Neural cell (in vitro differentiated cells): ENCODE measurements around the gene RPS6KA6. TPM values are rescaled to one million over a fixed set of nuclear protein-coding genes. Genes with fewer than 3 reads are reported as not detected.

Source experiments
- H2AFZ ChIP-seq: fragments of 200-600, 300-800 bp; sonication (generic), shearing (Covaris generic); 2 replicates; pipeline ENCODE4 v1.6.0; 2014; ENCODE audit warnings: low read depth, mild to moderate bottlenecking, antibody characterized with exemption, low read length, moderate library complexity
- H3F3A ChIP-seq: fragments of 200-600 bp; shearing (Covaris generic); 2 replicates; pipeline ENCODE4 v1.6.1; 2016; ENCODE audit warnings: mild to moderate bottlenecking, moderate library complexity, mixed read lengths, antibody characterized with exemption, low read length; ENCODE audit not compliant: insufficient read depth, poor library complexity, severe bottlenecking
- H3K27ac ChIP-seq: fragments of 200-600, 300-800 bp; sonication (generic), shearing (Covaris generic); 2 replicates; pipeline ENCODE4 v1.5.1; 2014; ENCODE audit warnings: mild to moderate bottlenecking, low read length, moderate library complexity
- H3K27me3 ChIP-seq: fragments of 300-800, 200-600 bp; sonication (generic), shearing (Covaris generic); 2 replicates; pipeline ENCODE4 v1.6.0; 2014; ENCODE audit warnings: mild to moderate bottlenecking, low read depth, low read length, moderate library complexity; ENCODE audit not compliant: insufficient read depth
- H3K36me3 ChIP-seq: fragments of 300-800, 200-600 bp; sonication (generic), shearing (Covaris generic); 2 replicates; pipeline ENCODE4 v1.5.1; 2014; ENCODE audit warnings: mild to moderate bottlenecking, antibody characterized with exemption, low read length, moderate library complexity; ENCODE audit not compliant: insufficient read depth
- H3K4me2 ChIP-seq: fragments of 300-800, 200-600 bp; sonication (generic), shearing (Covaris generic); 2 replicates; pipeline ENCODE4 v1.6.0; 2014; ENCODE audit warnings: mild to moderate bottlenecking, low read length
- H3K4me3 ChIP-seq: fragments of 300-800, 200-600 bp; sonication (generic), shearing (Covaris generic); 2 replicates; pipeline ENCODE4 v1.5.1; 2014; ENCODE audit warnings: mild to moderate bottlenecking, low read length, moderate library complexity
- H3K79me2 ChIP-seq: fragments of 200-600 bp; shearing (Covaris generic); replicated peaks from 2 replicates; pipeline ENCODE4 v1.6.0; 2014; ENCODE audit warnings: mild to moderate bottlenecking, low read length, moderate library complexity; ENCODE audit not compliant: insufficient read depth
- H3K9ac ChIP-seq: fragments of 300-800, 200-600 bp; sonication (generic), shearing (Covaris generic); 2 replicates; pipeline ENCODE4 v1.6.1; 2016; ENCODE audit warnings: mild to moderate bottlenecking, low read length, mixed read lengths
- H3K9me2 ChIP-seq: fragments of 200-600 bp; shearing (Covaris generic); 2 replicates; pipeline ENCODE4 v1.6.1; 2016; ENCODE audit warnings: mild to moderate bottlenecking, low read length, mixed read lengths; ENCODE audit not compliant: insufficient read depth
- H3K9me3 ChIP-seq: fragments of 200-600, 300-800 bp; sonication (generic), shearing (Covaris generic); 2 replicates; pipeline ENCODE4 v1.6.1; 2016; ENCODE audit warnings: mild to moderate bottlenecking, mixed run types, low read length, moderate library complexity, mixed read lengths
- H4K20me1 ChIP-seq: fragments of 200-600 bp; shearing (Covaris generic); 2 replicates; pipeline ENCODE4 v1.6.1; 2016; ENCODE audit warnings: mild to moderate bottlenecking, mixed run types; ENCODE audit not compliant: insufficient read depth
- EP300 ChIP-seq: fragments of 450-650 bp; conservative IDR thresholded peaks from 2 replicates; pipeline ENCODE4 v1.6.1; 2014; ENCODE audit warnings: antibody characterized with exemption, mild to moderate bottlenecking, moderate library complexity; ENCODE audit not compliant: poor library complexity, severe bottlenecking
- EZH2 ChIP-seq: fragments of 200-600, 300-800 bp; shearing (Covaris generic), sonication (generic); IDR thresholded peaks from 2 replicates; pipeline ENCODE4 v1.6.1; 2014; ENCODE audit warnings: antibody characterized with exemption, low read length, borderline replicate concordance, mild to moderate bottlenecking; ENCODE audit not compliant: insufficient read depth, poor library complexity, severe bottlenecking
- MXI1 ChIP-seq: fragments of 450-650 bp; conservative IDR thresholded peaks from 2 replicates; pipeline ENCODE4 v1.6.1; 2014; ENCODE audit warnings: antibody characterized with exemption, mild to moderate bottlenecking; ENCODE audit not compliant: poor library complexity, severe bottlenecking
- POLR2AphosphoS5 ChIP-seq: IDR thresholded peaks from 2 replicates; pipeline ENCODE4 v1.6.1; 2012
- RAD21 ChIP-seq: fragments of 450-650 bp; conservative IDR thresholded peaks from 2 replicates; pipeline ENCODE4 v1.6.1; 2014; ENCODE audit warnings: antibody characterized with exemption, mild to moderate bottlenecking, moderate library complexity
- SMC3 ChIP-seq: fragments of 450-650 bp; conservative IDR thresholded peaks from 2 replicates; pipeline ENCODE4 v1.6.1; 2014; ENCODE audit warnings: antibody characterized with exemption, mild to moderate bottlenecking, moderate library complexity; ENCODE audit not compliant: poor library complexity
- TAF1 ChIP-seq: IDR thresholded peaks from 2 replicates; pipeline ENCODE4 v1.6.1; 2012; ENCODE audit warnings: low read depth
- polyA plus RNA-seq: library from polyadenylated mRNA; depleted of rRNA; stranded (reverse); fragments of >200 nt; gene quantifications from 2 replicates; pipeline ENCODE4 v1.2.3, GENCODE V29; 2014
- TF ChIP-seq, protein P1 (sequence below): fragments of 450-650 bp; IDR thresholded peaks from 2 replicates; pipeline ENCODE4 v1.5.1; 2014; ENCODE audit warnings: antibody characterized with exemption, mild to moderate bottlenecking, moderate library complexity; ENCODE audit not compliant: poor library complexity, severe bottlenecking
- TF ChIP-seq, protein P2 (sequence below): IDR thresholded peaks from 2 replicates; pipeline ENCODE4 v1.6.1; 2012; ENCODE audit warnings: borderline replicate concordance

The RPS6KA6 gene
- polyA plus RNA-seq, 1 donor from 2014 or later: 15.3 TPM

DNA sequence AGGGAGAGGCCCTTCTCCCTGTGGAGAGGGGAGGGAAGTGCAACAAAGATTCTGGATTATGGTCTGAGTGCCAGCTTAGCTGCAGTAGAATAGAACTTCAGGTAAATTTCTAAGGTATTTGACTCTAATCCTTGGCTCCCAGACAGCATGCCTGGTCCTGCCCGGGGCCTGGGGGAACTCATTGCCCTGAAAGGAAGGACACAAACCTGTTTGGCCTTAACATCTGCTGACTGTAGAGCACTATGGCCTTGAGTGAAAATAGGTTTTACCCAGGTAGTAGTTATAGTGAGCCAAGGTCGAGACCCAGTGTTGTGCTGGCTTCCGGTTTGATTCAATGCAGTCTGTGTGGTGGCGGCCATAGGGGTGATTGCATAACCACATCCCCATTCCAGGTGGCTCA, 64.4 kb downstream of the RPS6KA6 start:
- Histone ChIP-seq H3K27me3 (no peaks in the 10 kb centered on the region), H3K36me3 (no peaks in the 10 kb centered on the region), H4K20me1 (no peaks in the 10 kb centered on the region), H3K9me3 (no peaks in the 10 kb centered on the region), H3K27ac (no peak overlapping the region), H3F3A (no peaks in the 10 kb centered on the region), H3K9ac (no peak overlapping the region), H3K4me2 (no peak overlapping the region), H3K9me2 (no peaks in the 10 kb centered on the region), H3K79me2 (no peaks in the 10 kb centered on the region), H3K4me3 (no peak overlapping the region), H2AFZ (no peak overlapping the region)
- TF ChIP-seq EP300 (no peak), MXI1 (no peak), POLR2AphosphoS5 (no peak), RAD21 (no peak), TAF1 (no peak), SMC3 (no peak), EZH2 (no peak)
- TF ChIP-seq, protein P1, sequence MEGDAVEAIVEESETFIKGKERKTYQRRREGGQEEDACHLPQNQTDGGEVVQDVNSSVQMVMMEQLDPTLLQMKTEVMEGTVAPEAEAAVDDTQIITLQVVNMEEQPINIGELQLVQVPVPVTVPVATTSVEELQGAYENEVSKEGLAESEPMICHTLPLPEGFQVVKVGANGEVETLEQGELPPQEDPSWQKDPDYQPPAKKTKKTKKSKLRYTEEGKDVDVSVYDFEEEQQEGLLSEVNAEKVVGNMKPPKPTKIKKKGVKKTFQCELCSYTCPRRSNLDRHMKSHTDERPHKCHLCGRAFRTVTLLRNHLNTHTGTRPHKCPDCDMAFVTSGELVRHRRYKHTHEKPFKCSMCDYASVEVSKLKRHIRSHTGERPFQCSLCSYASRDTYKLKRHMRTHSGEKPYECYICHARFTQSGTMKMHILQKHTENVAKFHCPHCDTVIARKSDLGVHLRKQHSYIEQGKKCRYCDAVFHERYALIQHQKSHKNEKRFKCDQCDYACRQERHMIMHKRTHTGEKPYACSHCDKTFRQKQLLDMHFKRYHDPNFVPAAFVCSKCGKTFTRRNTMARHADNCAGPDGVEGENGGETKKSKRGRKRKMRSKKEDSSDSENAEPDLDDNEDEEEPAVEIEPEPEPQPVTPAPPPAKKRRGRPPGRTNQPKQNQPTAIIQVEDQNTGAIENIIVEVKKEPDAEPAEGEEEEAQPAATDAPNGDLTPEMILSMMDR: no peak
- TF ChIP-seq, protein P2, sequence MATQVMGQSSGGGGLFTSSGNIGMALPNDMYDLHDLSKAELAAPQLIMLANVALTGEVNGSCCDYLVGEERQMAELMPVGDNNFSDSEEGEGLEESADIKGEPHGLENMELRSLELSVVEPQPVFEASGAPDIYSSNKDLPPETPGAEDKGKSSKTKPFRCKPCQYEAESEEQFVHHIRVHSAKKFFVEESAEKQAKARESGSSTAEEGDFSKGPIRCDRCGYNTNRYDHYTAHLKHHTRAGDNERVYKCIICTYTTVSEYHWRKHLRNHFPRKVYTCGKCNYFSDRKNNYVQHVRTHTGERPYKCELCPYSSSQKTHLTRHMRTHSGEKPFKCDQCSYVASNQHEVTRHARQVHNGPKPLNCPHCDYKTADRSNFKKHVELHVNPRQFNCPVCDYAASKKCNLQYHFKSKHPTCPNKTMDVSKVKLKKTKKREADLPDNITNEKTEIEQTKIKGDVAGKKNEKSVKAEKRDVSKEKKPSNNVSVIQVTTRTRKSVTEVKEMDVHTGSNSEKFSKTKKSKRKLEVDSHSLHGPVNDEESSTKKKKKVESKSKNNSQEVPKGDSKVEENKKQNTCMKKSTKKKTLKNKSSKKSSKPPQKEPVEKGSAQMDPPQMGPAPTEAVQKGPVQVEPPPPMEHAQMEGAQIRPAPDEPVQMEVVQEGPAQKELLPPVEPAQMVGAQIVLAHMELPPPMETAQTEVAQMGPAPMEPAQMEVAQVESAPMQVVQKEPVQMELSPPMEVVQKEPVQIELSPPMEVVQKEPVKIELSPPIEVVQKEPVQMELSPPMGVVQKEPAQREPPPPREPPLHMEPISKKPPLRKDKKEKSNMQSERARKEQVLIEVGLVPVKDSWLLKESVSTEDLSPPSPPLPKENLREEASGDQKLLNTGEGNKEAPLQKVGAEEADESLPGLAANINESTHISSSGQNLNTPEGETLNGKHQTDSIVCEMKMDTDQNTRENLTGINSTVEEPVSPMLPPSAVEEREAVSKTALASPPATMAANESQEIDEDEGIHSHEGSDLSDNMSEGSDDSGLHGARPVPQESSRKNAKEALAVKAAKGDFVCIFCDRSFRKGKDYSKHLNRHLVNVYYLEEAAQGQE: no peak

DNA sequence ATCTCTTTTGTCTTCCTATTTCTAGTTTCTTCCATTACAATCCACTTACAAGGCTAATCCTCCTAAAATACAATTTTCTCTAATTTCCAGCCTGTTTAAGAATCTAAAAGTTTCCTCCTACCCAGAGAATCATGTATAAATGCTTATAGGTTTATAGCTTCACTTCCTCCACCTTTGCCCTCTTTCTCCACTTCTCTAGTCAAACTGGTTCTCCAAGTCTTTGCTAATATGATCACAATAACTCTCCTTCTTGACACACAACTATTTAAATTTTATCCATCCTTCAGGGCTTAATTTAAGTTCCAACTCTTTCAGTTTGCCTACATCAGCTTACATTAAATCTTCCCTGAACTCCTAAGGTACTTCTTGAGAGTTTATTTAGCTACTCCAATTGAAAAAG, 69.2 kb downstream of the RPS6KA6 start:
- H3K4me3 ChIP-seq: no peak overlapping the region
- no peaks in the 10 kb centered on the region for H3K79me2 ChIP-seq
- H4K20me1 ChIP-seq: no peaks in the 10 kb centered on the region
- no peaks in the 10 kb centered on the region for H3K9me3 ChIP-seq
- H2AFZ ChIP-seq: no peak overlapping the region
- H3K27me3 ChIP-seq: no peaks in the 10 kb centered on the region
- TF ChIP-seq, protein P2: no peak
- TF ChIP-seq TAF1 (no peak), EZH2 (no peak), SMC3 (no peak), RAD21 (no peak)
- H3K36me3 ChIP-seq: no peaks in the 10 kb centered on the region
- H3K27ac ChIP-seq: no peak overlapping the region
- H3K4me2 ChIP-seq: no peak overlapping the region
- no peak overlapping the region for H3K9ac ChIP-seq
- H3F3A ChIP-seq: no peaks in the 10 kb centered on the region
- no peaks in the 10 kb centered on the region for H3K9me2 ChIP-seq
